Transverse colon (tissue), 4 donors: ENCODE measurements around the gene NCKAP5L.

Experiments used
- EP300 ChIP-seq: sonication (generic); formaldehyde crosslinking; IDR thresholded peaks from one replicate; pipeline ENCODE4 v1.6.1; 2017; ENCODE audit warnings: antibody characterized with exemption, low read depth
- POLR2A ChIP-seq: fragments of 450-650 bp; IDR thresholded peaks from one replicate; pipeline ENCODE4 v1.6.1; 2016; ENCODE audit warnings: antibody characterized with exemption, mild to moderate bottlenecking, moderate library complexity
- POLR2AphosphoS5 ChIP-seq, 3 donors: sonication (generic); formaldehyde crosslinking; IDR thresholded peaks; one replicate each; pipeline ENCODE4 v1.6.1; 2016; ENCODE audit warnings: antibody characterized with exemption in 3 of 3
- TF ChIP-seq, protein P1 (sequence below), 5 experiments: fragments of 200-600 bp in 3 of 5; fragments of 450-650 bp in 2 of 5; sonication (generic) in 3 of 5; IDR thresholded peaks; 1 replicate in 2 of 5; 2 replicates in 3 of 5; pipeline ENCODE4 v1.5.1; 2016 to 2017; ENCODE audit warnings: antibody characterized with exemption in 5 of 5, inconsistent platforms in 3 of 5, mild to moderate bottlenecking in 2 of 5, moderate library complexity in 1 of 5

DNA sequence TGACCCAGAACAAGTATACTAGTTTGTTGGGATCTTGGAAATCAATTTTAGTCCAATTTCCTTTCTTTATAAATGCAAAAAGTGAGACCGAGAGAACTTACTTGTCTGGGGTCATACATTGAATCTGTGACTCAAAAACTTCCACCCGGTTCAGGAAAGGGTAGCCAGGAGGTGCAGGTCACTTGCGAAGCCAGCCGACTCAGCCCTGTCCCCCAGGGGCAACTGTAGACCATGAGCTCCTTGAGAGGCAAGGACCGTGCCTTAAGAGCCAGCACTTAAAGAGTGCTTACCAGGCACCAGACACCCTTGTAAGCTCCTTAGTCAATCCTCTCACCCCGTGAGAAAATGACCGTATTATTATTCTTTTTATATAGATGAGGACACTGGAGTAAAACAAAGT lies 15.2 kb upstream of the NCKAP5L start:
- no peak for TF ChIP-seq POLR2AphosphoS5 (IDR thresholded peaks at IDR 0.05)
- TF ChIP-seq, protein P1, sequence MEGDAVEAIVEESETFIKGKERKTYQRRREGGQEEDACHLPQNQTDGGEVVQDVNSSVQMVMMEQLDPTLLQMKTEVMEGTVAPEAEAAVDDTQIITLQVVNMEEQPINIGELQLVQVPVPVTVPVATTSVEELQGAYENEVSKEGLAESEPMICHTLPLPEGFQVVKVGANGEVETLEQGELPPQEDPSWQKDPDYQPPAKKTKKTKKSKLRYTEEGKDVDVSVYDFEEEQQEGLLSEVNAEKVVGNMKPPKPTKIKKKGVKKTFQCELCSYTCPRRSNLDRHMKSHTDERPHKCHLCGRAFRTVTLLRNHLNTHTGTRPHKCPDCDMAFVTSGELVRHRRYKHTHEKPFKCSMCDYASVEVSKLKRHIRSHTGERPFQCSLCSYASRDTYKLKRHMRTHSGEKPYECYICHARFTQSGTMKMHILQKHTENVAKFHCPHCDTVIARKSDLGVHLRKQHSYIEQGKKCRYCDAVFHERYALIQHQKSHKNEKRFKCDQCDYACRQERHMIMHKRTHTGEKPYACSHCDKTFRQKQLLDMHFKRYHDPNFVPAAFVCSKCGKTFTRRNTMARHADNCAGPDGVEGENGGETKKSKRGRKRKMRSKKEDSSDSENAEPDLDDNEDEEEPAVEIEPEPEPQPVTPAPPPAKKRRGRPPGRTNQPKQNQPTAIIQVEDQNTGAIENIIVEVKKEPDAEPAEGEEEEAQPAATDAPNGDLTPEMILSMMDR (IDR thresholded peaks at IDR 0.05) = no peak
- no peak for TF ChIP-seq EP300
- no peak for TF ChIP-seq POLR2A
